GM23338 (cell line): ENCODE measurements around the gene CES3.

ENCODE experiments used
- CREB1 ChIP-seq: fragments of 250-450 bp; sonication (Bioruptor Pico); IDR thresholded peaks from 2 replicates; pipeline ENCODE4 v1.5.0; 2020; ENCODE audit warnings: low read depth, mild to moderate bottlenecking, moderate library complexity
- EZH2 ChIP-seq: fragments of 200-600 bp; sonication (generic); IDR thresholded peaks from one replicate; pipeline ENCODE4 v1.8.0; 2017; ENCODE audit warnings: antibody characterized with exemption, mild to moderate bottlenecking, low read depth; ENCODE audit not compliant: unreplicated experiment
- ZNF114 ChIP-seq: fragments of 250-450 bp; sonication (Bioruptor Pico); IDR thresholded peaks from 2 replicates; pipeline ENCODE4 v1.5.0; 2020; ENCODE audit warnings: mild to moderate bottlenecking, moderate library complexity
- ZNF331 ChIP-seq: fragments of 250-450 bp; sonication (Bioruptor Pico); IDR thresholded peaks from 2 replicates; pipeline ENCODE4 v1.5.0; 2020; ENCODE audit warnings: low read depth, mild to moderate bottlenecking, moderate library complexity
- TF ChIP-seq, protein P1 (sequence below), 2 experiments: fragments of 200-600 bp in 1 of 2; sonication (generic) in 1 of 2; conservative IDR thresholded peaks; 2 replicates each; pipeline versions ENCODE4 v1.5.1 to v1.6.1; 2016 to 2017; ENCODE audit warnings: antibody characterized with exemption in 2 of 2, low read depth in 2 of 2, mild to moderate bottlenecking in 2 of 2, moderate library complexity in 1 of 2
- TF ChIP-seq, protein P2 (sequence below): IDR thresholded peaks from one replicate; pipeline ENCODE4 v1.6.1; 2018; ENCODE audit warnings: antibody characterized with exemption; ENCODE audit not compliant: unreplicated experiment

DNA sequence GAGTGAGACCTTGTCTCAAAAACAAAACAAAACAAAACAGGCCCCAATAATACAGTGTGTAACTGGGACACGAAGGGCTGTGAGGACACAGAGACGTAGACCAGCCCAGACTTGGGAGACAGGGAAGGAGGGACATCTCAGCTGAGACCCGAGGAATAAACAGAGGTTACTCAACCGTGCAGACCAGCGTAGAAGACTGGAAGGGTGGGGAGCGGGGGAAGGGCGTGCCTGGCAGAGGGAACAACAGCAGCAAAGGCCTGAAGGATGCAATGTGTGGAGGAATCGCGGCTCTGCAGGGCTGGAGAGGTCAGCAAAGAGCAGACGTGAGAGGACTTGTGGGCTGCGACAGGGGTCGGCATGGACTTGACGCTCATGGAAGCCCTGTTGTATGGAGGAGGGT lies 15.7 kb downstream of the CES3 start:
- no peak for TF ChIP-seq ZNF331 (CRISPR knock-in tag)
- TF ChIP-seq ZNF114 (CRISPR knock-in tag): no peak
- TF ChIP-seq, protein P1, sequence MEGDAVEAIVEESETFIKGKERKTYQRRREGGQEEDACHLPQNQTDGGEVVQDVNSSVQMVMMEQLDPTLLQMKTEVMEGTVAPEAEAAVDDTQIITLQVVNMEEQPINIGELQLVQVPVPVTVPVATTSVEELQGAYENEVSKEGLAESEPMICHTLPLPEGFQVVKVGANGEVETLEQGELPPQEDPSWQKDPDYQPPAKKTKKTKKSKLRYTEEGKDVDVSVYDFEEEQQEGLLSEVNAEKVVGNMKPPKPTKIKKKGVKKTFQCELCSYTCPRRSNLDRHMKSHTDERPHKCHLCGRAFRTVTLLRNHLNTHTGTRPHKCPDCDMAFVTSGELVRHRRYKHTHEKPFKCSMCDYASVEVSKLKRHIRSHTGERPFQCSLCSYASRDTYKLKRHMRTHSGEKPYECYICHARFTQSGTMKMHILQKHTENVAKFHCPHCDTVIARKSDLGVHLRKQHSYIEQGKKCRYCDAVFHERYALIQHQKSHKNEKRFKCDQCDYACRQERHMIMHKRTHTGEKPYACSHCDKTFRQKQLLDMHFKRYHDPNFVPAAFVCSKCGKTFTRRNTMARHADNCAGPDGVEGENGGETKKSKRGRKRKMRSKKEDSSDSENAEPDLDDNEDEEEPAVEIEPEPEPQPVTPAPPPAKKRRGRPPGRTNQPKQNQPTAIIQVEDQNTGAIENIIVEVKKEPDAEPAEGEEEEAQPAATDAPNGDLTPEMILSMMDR (conservative IDR thresholded peaks at IDR 0.05; ENCODE audit: low read depth in 2 of 2): no peak
- TF ChIP-seq EZH2: no peak
- TF ChIP-seq, protein P2, sequence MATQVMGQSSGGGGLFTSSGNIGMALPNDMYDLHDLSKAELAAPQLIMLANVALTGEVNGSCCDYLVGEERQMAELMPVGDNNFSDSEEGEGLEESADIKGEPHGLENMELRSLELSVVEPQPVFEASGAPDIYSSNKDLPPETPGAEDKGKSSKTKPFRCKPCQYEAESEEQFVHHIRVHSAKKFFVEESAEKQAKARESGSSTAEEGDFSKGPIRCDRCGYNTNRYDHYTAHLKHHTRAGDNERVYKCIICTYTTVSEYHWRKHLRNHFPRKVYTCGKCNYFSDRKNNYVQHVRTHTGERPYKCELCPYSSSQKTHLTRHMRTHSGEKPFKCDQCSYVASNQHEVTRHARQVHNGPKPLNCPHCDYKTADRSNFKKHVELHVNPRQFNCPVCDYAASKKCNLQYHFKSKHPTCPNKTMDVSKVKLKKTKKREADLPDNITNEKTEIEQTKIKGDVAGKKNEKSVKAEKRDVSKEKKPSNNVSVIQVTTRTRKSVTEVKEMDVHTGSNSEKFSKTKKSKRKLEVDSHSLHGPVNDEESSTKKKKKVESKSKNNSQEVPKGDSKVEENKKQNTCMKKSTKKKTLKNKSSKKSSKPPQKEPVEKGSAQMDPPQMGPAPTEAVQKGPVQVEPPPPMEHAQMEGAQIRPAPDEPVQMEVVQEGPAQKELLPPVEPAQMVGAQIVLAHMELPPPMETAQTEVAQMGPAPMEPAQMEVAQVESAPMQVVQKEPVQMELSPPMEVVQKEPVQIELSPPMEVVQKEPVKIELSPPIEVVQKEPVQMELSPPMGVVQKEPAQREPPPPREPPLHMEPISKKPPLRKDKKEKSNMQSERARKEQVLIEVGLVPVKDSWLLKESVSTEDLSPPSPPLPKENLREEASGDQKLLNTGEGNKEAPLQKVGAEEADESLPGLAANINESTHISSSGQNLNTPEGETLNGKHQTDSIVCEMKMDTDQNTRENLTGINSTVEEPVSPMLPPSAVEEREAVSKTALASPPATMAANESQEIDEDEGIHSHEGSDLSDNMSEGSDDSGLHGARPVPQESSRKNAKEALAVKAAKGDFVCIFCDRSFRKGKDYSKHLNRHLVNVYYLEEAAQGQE: no peak
- TF ChIP-seq CREB1 (CRISPR knock-in tag): no peak
